Activated naive CD8-positive, alpha-beta T cell (primary cell): ENCODE results near the gene TOM1.
A peak's percentile ranks its signal among the peaks of the same experiment; 100 is the strongest.

Experiments used
- H3K27ac Mint-ChIP-seq: one replicate; pipeline ENCODE4 v1.8.0; 2021; ENCODE audit warnings: mixed read lengths
- H3K27me3 Mint-ChIP-seq: one replicate; pipeline ENCODE4 v1.8.0; 2021; ENCODE audit warnings: mixed read lengths
- H3K36me3 Mint-ChIP-seq: one replicate; pipeline ENCODE4 v1.8.0; 2021; ENCODE audit warnings: mixed read lengths
- H3K4me1 Mint-ChIP-seq: one replicate; pipeline ENCODE4 v1.8.0; 2021; ENCODE audit warnings: low read depth, mixed read lengths
- H3K4me3 Mint-ChIP-seq: one replicate; pipeline ENCODE4 v1.8.0; 2021; ENCODE audit warnings: mild to moderate bottlenecking, mixed read lengths
- H3K9me3 Mint-ChIP-seq: one replicate; pipeline ENCODE4 v1.8.0; 2021; ENCODE audit warnings: low read depth, mixed read lengths

Gene TOM1

GRCh38 chr22:35343664-35344550, 44.2 kb downstream of the TOM1 start:
- no peaks in the 10 kb centered on the region for H3K9me3 Mint-ChIP-seq
- H3K4me1 Mint-ChIP-seq = no peaks in the 10 kb centered on the region
- H3K27me3 Mint-ChIP-seq = no peaks in the 10 kb centered on the region
- H3K36me3 Mint-ChIP-seq = peaks cover 4% of the 10 kb centered on the region
- H3K4me3 Mint-ChIP-seq = no peak overlapping the region
- no peak overlapping the region for H3K27ac Mint-ChIP-seq

GRCh38 chr22:35344956-35345690, 45.4 kb downstream of the TOM1 start:
- Mint-ChIP-seq H3K36me3 (peaks cover 4% of the 10 kb centered on the region), H3K4me1 (no peaks in the 10 kb centered on the region), H3K4me3 (no peak overlapping the region), H3K9me3 (no peaks in the 10 kb centered on the region), H3K27me3 (no peaks in the 10 kb centered on the region), H3K27ac (no peak overlapping the region)

GRCh38 chr22:35345808-35346505, 46.3 kb downstream of the TOM1 start:
- Mint-ChIP-seq H3K4me1 (peaks cover 3% of the 10 kb centered on the region), H3K4me3 (no peak overlapping the region), H3K36me3 (peaks cover 4% of the 10 kb centered on the region), H3K9me3 (no peaks in the 10 kb centered on the region), H3K27me3 (no peaks in the 10 kb centered on the region), H3K27ac (no peak overlapping the region)

- Mint-ChIP-seq H3K36me3 (peaks cover 4% of the 10 kb centered on the region), H3K27ac (no peak overlapping the region), H3K27me3 (no peaks in the 10 kb centered on the region), H3K4me1 (peaks cover 10% of the 10 kb centered on the region), H3K9me3 (no peaks in the 10 kb centered on the region), H3K4me3 (no peak overlapping the region)
These were observed 47.0 kb downstream of the TOM1 start for GRCh38 chr22:35346596-35347220.

- H3K4me1 Mint-ChIP-seq = peaks cover 16% of the 10 kb centered on the region
- no peak overlapping the region for H3K4me3 Mint-ChIP-seq
- no peaks in the 10 kb centered on the region for H3K27me3 Mint-ChIP-seq
- peaks cover 4% of the 10 kb centered on the region for H3K36me3 Mint-ChIP-seq
- H3K9me3 Mint-ChIP-seq = no peaks in the 10 kb centered on the region
- H3K27ac Mint-ChIP-seq = no peak overlapping the region
These were observed 47.8 kb downstream of the TOM1 start for GRCh38 chr22:35347462-35347861.

GRCh38 chr22:35348026-35348590, 48.4 kb downstream of the TOM1 start:
- Mint-ChIP-seq H3K27me3 (no peaks in the 10 kb centered on the region), H3K9me3 (no peaks in the 10 kb centered on the region), H3K4me1 (peaks cover 21% of the 10 kb centered on the region), H3K27ac (no peak overlapping the region), H3K4me3 (no peak overlapping the region), H3K36me3 (peaks cover 4% of the 10 kb centered on the region)

- no peak overlapping the region for H3K4me3 Mint-ChIP-seq
- no peak overlapping the region for H3K27ac Mint-ChIP-seq
- peaks cover 22% of the 10 kb centered on the region for H3K4me1 Mint-ChIP-seq
- no peaks in the 10 kb centered on the region for H3K27me3 Mint-ChIP-seq
- H3K36me3 Mint-ChIP-seq = peaks cover 4% of the 10 kb centered on the region
- no peaks in the 10 kb centered on the region for H3K9me3 Mint-ChIP-seq
These were observed 49.0 kb downstream of the TOM1 start for GRCh38 chr22:35348703-35349102.

- Mint-ChIP-seq H3K4me1 (peaks cover 22% of the 10 kb centered on the region), H3K27ac (no peak overlapping the region), H3K36me3 (peaks cover 4% of the 10 kb centered on the region), H3K27me3 (no peaks in the 10 kb centered on the region), H3K4me3 (no peak overlapping the region), H3K9me3 (no peaks in the 10 kb centered on the region)
These were observed 49.6 kb downstream of the TOM1 start for GRCh38 chr22:35349368-35349703.

- Mint-ChIP-seq H3K9me3 (no peaks in the 10 kb centered on the region), H3K27me3 (no peaks in the 10 kb centered on the region), H3K27ac (no peak overlapping the region), H3K4me1 (peaks cover 22% of the 10 kb centered on the region), H3K4me3 (no peak overlapping the region), H3K36me3 (peaks cover 2% of the 10 kb centered on the region)
These were observed 50.2 kb downstream of the TOM1 start for GRCh38 chr22:35349704-35350538.

- Mint-ChIP-seq H3K4me1 (peaks cover 22% of the 10 kb centered on the region), H3K27ac (no peak overlapping the region), H3K4me3 (peak overlapping the region; percentile 81), H3K36me3 (peaks cover 2% of the 10 kb centered on the region), H3K27me3 (peaks cover 1% of the 10 kb centered on the region), H3K9me3 (no peaks in the 10 kb centered on the region)
These were observed 51.1 kb downstream of the TOM1 start for GRCh38 chr22:35350539-35351503.

- H3K4me3 Mint-ChIP-seq = peak overlapping the region; percentile 81
- H3K36me3 Mint-ChIP-seq = peaks cover 2% of the 10 kb centered on the region
- peaks cover 2% of the 10 kb centered on the region for H3K27me3 Mint-ChIP-seq
- no peaks in the 10 kb centered on the region for H3K9me3 Mint-ChIP-seq
- peaks cover 22% of the 10 kb centered on the region for H3K4me1 Mint-ChIP-seq
- peak overlapping the region; percentile 16 for H3K27ac Mint-ChIP-seq
These were observed 52.8 kb downstream of the TOM1 start for GRCh38 chr22:35352214-35353111.

GRCh38 chr22:35353318-35353717, 53.6 kb downstream of the TOM1 start:
- peaks cover 22% of the 10 kb centered on the region for H3K4me1 Mint-ChIP-seq
- H3K36me3 Mint-ChIP-seq = no peaks in the 10 kb centered on the region
- no peak overlapping the region for H3K4me3 Mint-ChIP-seq
- H3K27me3 Mint-ChIP-seq = peaks cover 2% of the 10 kb centered on the region
- no peak overlapping the region for H3K27ac Mint-ChIP-seq
- no peaks in the 10 kb centered on the region for H3K9me3 Mint-ChIP-seq
